GM12801 (cell line): ENCODE results near the gene TMEM250.

Source experiments
- CTCF ChIP-seq: IDR thresholded peaks from one replicate; pipeline ENCODE4 v1.5.1; 2011; ENCODE audit warnings: control low read depth; ENCODE audit not compliant: insufficient read length; ENCODE audit errors: extremely low read depth

Gene TMEM250

GRCh38 chr9:136099542-136099941 is 19.1 kb downstream of the TMEM250 start:
- no peak for TF ChIP-seq CTCF

GRCh38 chr9:136098844-136099243 is 19.8 kb downstream of the TMEM250 start:
- TF ChIP-seq CTCF: no peak

- no peak for TF ChIP-seq CTCF
Observed at GRCh38 chr9:136098210-136098609, 20.5 kb downstream of the TMEM250 start.

GRCh38 chr9:136096505-136097001 is 22.1 kb downstream of the TMEM250 start:
- no peak for TF ChIP-seq CTCF

- TF ChIP-seq CTCF: no peak
Observed at GRCh38 chr9:136095070-136096058, 23.3 kb downstream of the TMEM250 start, which contains the start of gene NACC2. NACC2 (minus strand) TSS chr9:136095289; CDS start chr9:136050521, 44,768 bp downstream.

- no peak for TF ChIP-seq CTCF
Observed at GRCh38 chr9:136093995-136094881, 24.4 kb downstream of the TMEM250 start.
